SK-N-SH treated with all-trans-retinoic acid at 6 μM for 48 hours (cell line): ENCODE data around the gene MAP3K7.

Experiments
- ARNTL ChIP-seq: fragments of 450-650 bp; formaldehyde crosslinking; IDR thresholded peaks from 2 replicates; pipeline ENCODE4 v1.5.0; 2020; ENCODE audit warnings: low read depth, mild to moderate bottlenecking, moderate library complexity, borderline replicate concordance
- TOX ChIP-seq: fragments of 250-450 bp; sonication (Bioruptor Pico); IDR thresholded peaks from 2 replicates; pipeline ENCODE4 v1.8.0; 2021; ENCODE audit warnings: mild to moderate bottlenecking, moderate library complexity, borderline replicate concordance
- ZFP30 ChIP-seq: fragments of 450-650 bp; formaldehyde crosslinking; IDR thresholded peaks from 2 replicates; pipeline ENCODE4 v1.5.0; 2022; ENCODE audit warnings: mild to moderate bottlenecking, moderate library complexity

GRCh38 chr6:90483956-90484355, 102.9 kb downstream of the MAP3K7 start:
- TF ChIP-seq TOX (no peak), ARNTL (CRISPR knock-in tag) (no peak), ZFP30 (no peak)
